Neuron (in vitro differentiated cells): ENCODE data around the gene PRR22.

ENCODE experiments used
- H2AFZ ChIP-seq: one replicate; pipeline ENCODE4 v1.6.1; 2013; ENCODE audit warnings: low read depth, mild to moderate bottlenecking, inconsistent platforms, low read length, moderate library complexity
- H3K27me3 ChIP-seq: one replicate; pipeline ENCODE4 v1.6.1; 2013; ENCODE audit warnings: low read length; ENCODE audit not compliant: insufficient read depth
- H3K36me3 ChIP-seq: one replicate; pipeline ENCODE4 v1.6.1; 2013; ENCODE audit warnings: low read length; ENCODE audit not compliant: insufficient read depth
- H3K4me1 ChIP-seq: one replicate; pipeline ENCODE4 v1.6.1; 2013; ENCODE audit warnings: low read length; ENCODE audit not compliant: insufficient read depth
- H3K4me3 ChIP-seq: 2 replicates; pipeline ENCODE4 v1.5.1; 2013; ENCODE audit warnings: mild to moderate bottlenecking, low read length, moderate library complexity
- H3K9me3 ChIP-seq: one replicate; pipeline ENCODE4 v1.6.1; 2013; ENCODE audit warnings: low read length

The PRR22 gene

GRCh38 chr19:5806905-5807304 lies 22.4 kb upstream of the PRR22 start:
- no peaks in the 10 kb centered on the region for H3K9me3 ChIP-seq
- no peak overlapping the region for H3K4me3 ChIP-seq
- no peak overlapping the region for H2AFZ ChIP-seq
- H3K4me1 ChIP-seq = peaks cover 8% of the 10 kb centered on the region
- H3K27me3 ChIP-seq = peaks cover 5% of the 10 kb centered on the region
- H3K36me3 ChIP-seq = no peaks in the 10 kb centered on the region

GRCh38 chr19:5806133-5806489 lies 21.6 kb upstream of the PRR22 start:
- H2AFZ ChIP-seq = no peak overlapping the region
- H3K4me3 ChIP-seq = no peak overlapping the region
- peaks cover 5% of the 10 kb centered on the region for H3K27me3 ChIP-seq
- H3K36me3 ChIP-seq = no peaks in the 10 kb centered on the region
- H3K9me3 ChIP-seq = no peaks in the 10 kb centered on the region
- H3K4me1 ChIP-seq = peaks cover 11% of the 10 kb centered on the region

GRCh38 chr19:5805462-5806132 lies 21.1 kb upstream of the PRR22 start:
- peaks cover 5% of the 10 kb centered on the region for H3K27me3 ChIP-seq
- H3K36me3 ChIP-seq = no peaks in the 10 kb centered on the region
- H2AFZ ChIP-seq = no peak overlapping the region
- no peaks in the 10 kb centered on the region for H3K9me3 ChIP-seq
- H3K4me1 ChIP-seq = peaks cover 11% of the 10 kb centered on the region
- H3K4me3 ChIP-seq = no peak overlapping the region

GRCh38 chr19:5804516-5805461 lies 20.2 kb upstream of the PRR22 start, which contains the start of gene NRTN:
NRTN (plus strand) TSS chr19:5805067; CDS start chr19:5824166, 19,099 bp downstream.
- Histone ChIP-seq H3K27me3 (peaks cover 5% of the 10 kb centered on the region), H3K36me3 (no peaks in the 10 kb centered on the region), H2AFZ (no peak within 1 kb of the TSS), H3K4me3 (no peak within 1 kb of the TSS), H3K9me3 (no peaks in the 10 kb centered on the region), H3K4me1 (peaks cover 11% of the 10 kb centered on the region)

- peaks cover 5% of the 10 kb centered on the region for H3K27me3 ChIP-seq
- H2AFZ ChIP-seq = no peak overlapping the region
- H3K36me3 ChIP-seq = no peaks in the 10 kb centered on the region
- H3K9me3 ChIP-seq = no peaks in the 10 kb centered on the region
- no peak overlapping the region for H3K4me3 ChIP-seq
- H3K4me1 ChIP-seq = peaks cover 11% of the 10 kb centered on the region
These were observed 19.4 kb upstream of the PRR22 start for GRCh38 chr19:5803752-5804515.

- H3K4me1 ChIP-seq = peaks cover 11% of the 10 kb centered on the region
- no peak overlapping the region for H3K4me3 ChIP-seq
- H3K9me3 ChIP-seq = no peaks in the 10 kb centered on the region
- H2AFZ ChIP-seq = no peak overlapping the region
- peaks cover 5% of the 10 kb centered on the region for H3K27me3 ChIP-seq
- no peaks in the 10 kb centered on the region for H3K36me3 ChIP-seq
These were observed 18.9 kb upstream of the PRR22 start for GRCh38 chr19:5803441-5803751.

- no peaks in the 10 kb centered on the region for H3K9me3 ChIP-seq
- no peak overlapping the region for H3K4me3 ChIP-seq
- H2AFZ ChIP-seq = no peak overlapping the region
- H3K36me3 ChIP-seq = no peaks in the 10 kb centered on the region
- H3K27me3 ChIP-seq = peaks cover 5% of the 10 kb centered on the region
- H3K4me1 ChIP-seq = peaks cover 11% of the 10 kb centered on the region
These were observed 17.5 kb upstream of the PRR22 start for GRCh38 chr19:5801796-5802619.

- Histone ChIP-seq H3K4me3 (no peak overlapping the region), H3K27me3 (peaks cover 4% of the 10 kb centered on the region), H3K9me3 (no peaks in the 10 kb centered on the region), H2AFZ (no peak overlapping the region), H3K36me3 (no peaks in the 10 kb centered on the region), H3K4me1 (peaks cover 11% of the 10 kb centered on the region)
These were observed 16.1 kb upstream of the PRR22 start for GRCh38 chr19:5800361-5801270.

- Histone ChIP-seq H3K4me3 (no peak overlapping the region), H3K9me3 (no peaks in the 10 kb centered on the region), H3K4me1 (peaks cover 11% of the 10 kb centered on the region), H3K36me3 (no peaks in the 10 kb centered on the region), H3K27me3 (no peaks in the 10 kb centered on the region), H2AFZ (no peak overlapping the region)
These were observed 15.0 kb upstream of the PRR22 start for GRCh38 chr19:5799247-5800241.

GRCh38 chr19:5798244-5798643 lies 13.7 kb upstream of the PRR22 start:
- H3K9me3 ChIP-seq = no peaks in the 10 kb centered on the region
- no peak overlapping the region for H2AFZ ChIP-seq
- H3K4me1 ChIP-seq = peaks cover 11% of the 10 kb centered on the region
- H3K27me3 ChIP-seq = no peaks in the 10 kb centered on the region
- no peaks in the 10 kb centered on the region for H3K36me3 ChIP-seq
- no peak overlapping the region for H3K4me3 ChIP-seq

- no peak overlapping the region for H2AFZ ChIP-seq
- no peaks in the 10 kb centered on the region for H3K36me3 ChIP-seq
- no peaks in the 10 kb centered on the region for H3K4me1 ChIP-seq
- H3K4me3 ChIP-seq = no peak overlapping the region
- H3K9me3 ChIP-seq = no peaks in the 10 kb centered on the region
- no peaks in the 10 kb centered on the region for H3K27me3 ChIP-seq
These were observed 10.9 kb upstream of the PRR22 start for GRCh38 chr19:5795382-5795919.
